WTC11 (cell line): ENCODE results near the gene SBF1. TPM values are rescaled to one million over a fixed set of nuclear protein-coding genes. Genes with fewer than 3 reads are reported as not detected.

Experiments used
- ATAC-seq: fragments of 200-7000 bp; cut with Tn5 transposase; 2 replicates; pipeline ENCODE4 v1.10.0; 2021; ENCODE audit warnings: mild to moderate bottlenecking, moderate library complexity
- CTCF ChIA-PET: fragments of 300-600 bp; sonication (Branson Sonifier 250); formaldehyde crosslinking; loops from one replicate; lab custom pipeline; 2021; ENCODE audit warnings: antibody characterized with exemption; lab: Charles Lee
- POLR2A ChIA-PET: fragments of 350-600 bp; sonication (Branson Sonifier 250); formaldehyde crosslinking; loops from one replicate; lab custom pipeline; 2021; ENCODE audit warnings: antibody characterized with exemption; lab: Charles Lee
- DNase-seq: peaks from one replicate; pipeline ENCODE4 v3.0.0; 2021; ENCODE audit warnings: low spot score
- H3K27ac Mint-ChIP-seq: 2 replicates; pipeline ENCODE4 v1.8.0; 2021; ENCODE audit warnings: mixed read lengths
- H3K27me3 Mint-ChIP-seq: 2 replicates; pipeline ENCODE4 v1.8.0; 2021; ENCODE audit warnings: low read depth, mild to moderate bottlenecking, moderate library complexity, mixed read lengths
- H3K36me3 Mint-ChIP-seq: 2 replicates; pipeline ENCODE4 v1.8.0; 2021; ENCODE audit warnings: mixed read lengths
- H3K4me1 Mint-ChIP-seq: 2 replicates; pipeline ENCODE4 v1.8.0; 2022; ENCODE audit warnings: mixed read lengths
- H3K4me3 Mint-ChIP-seq: 2 replicates; pipeline ENCODE4 v1.8.0; 2021; ENCODE audit warnings: mild to moderate bottlenecking, moderate library complexity, mixed read lengths
- H3K9me3 Mint-ChIP-seq: 2 replicates; pipeline ENCODE4 v1.8.0; 2021; ENCODE audit warnings: mixed read lengths
- AFF4 ChIP-seq: sonication (generic); formaldehyde crosslinking; IDR thresholded peaks from 2 replicates; pipeline ENCODE4 v1.8.1; 2023; ENCODE audit warnings: mild to moderate bottlenecking, missing genetic modification reagents, borderline replicate concordance
- ARID4B ChIP-seq: sonication (generic); formaldehyde crosslinking; IDR thresholded peaks from 2 replicates; pipeline ENCODE4 v1.8.0; 2023; ENCODE audit warnings: missing genetic modification reagents, mild to moderate bottlenecking, borderline replicate concordance
- ATF2 ChIP-seq: sonication (generic); formaldehyde crosslinking; IDR thresholded peaks from 2 replicates; pipeline ENCODE4 v1.8.1; 2022; ENCODE audit warnings: low read depth, missing genetic modification reagents, borderline replicate concordance
- CREM ChIP-seq: sonication (generic); formaldehyde crosslinking; IDR thresholded peaks from 2 replicates; pipeline ENCODE4 v1.8.1; 2022; ENCODE audit warnings: mild to moderate bottlenecking, missing genetic modification reagents, moderate library complexity
- GABPB1 ChIP-seq: sonication (generic); formaldehyde crosslinking; IDR thresholded peaks from 2 replicates; pipeline ENCODE4 v1.8.1; 2023; ENCODE audit warnings: mild to moderate bottlenecking, missing genetic modification reagents
- GRHL2 ChIP-seq: fragments of 250-450 bp; sonication (Bioruptor Pico); IDR thresholded peaks from 2 replicates; pipeline ENCODE4 v1.8.0; 2022; ENCODE audit warnings: mild to moderate bottlenecking, moderate library complexity; ENCODE audit not compliant: insufficient replicate concordance, severe bottlenecking
- MAX ChIP-seq: sonication (generic); formaldehyde crosslinking; IDR thresholded peaks from 2 replicates; pipeline ENCODE4 v1.8.0; 2022; ENCODE audit warnings: mild to moderate bottlenecking, missing genetic modification reagents
- PRRX2 ChIP-seq: fragments of 250-450 bp; sonication (Bioruptor Pico); IDR thresholded peaks from 2 replicates; pipeline ENCODE4 v1.8.0; 2021; ENCODE audit warnings: mild to moderate bottlenecking
- SOX15 ChIP-seq: fragments of 250-450 bp; sonication (Bioruptor Pico); IDR thresholded peaks from 2 replicates; pipeline ENCODE4 v1.9.0; 2021; ENCODE audit warnings: mild to moderate bottlenecking
- TEAD4 ChIP-seq: sonication (generic); formaldehyde crosslinking; IDR thresholded peaks from 2 replicates; pipeline ENCODE4 v1.8.0; 2022; ENCODE audit warnings: mild to moderate bottlenecking, missing genetic modification reagents
- USF1 ChIP-seq: sonication (generic); formaldehyde crosslinking; IDR thresholded peaks from 2 replicates; pipeline ENCODE4 v1.8.0; 2022; ENCODE audit warnings: mild to moderate bottlenecking, missing genetic modification reagents
- USF2 ChIP-seq: sonication (generic); formaldehyde crosslinking; IDR thresholded peaks from 2 replicates; pipeline ENCODE4 v1.8.1; 2023; ENCODE audit warnings: mild to moderate bottlenecking, missing genetic modification reagents, moderate library complexity
- ZNF121 ChIP-seq: sonication (generic); formaldehyde crosslinking; IDR thresholded peaks from 2 replicates; pipeline ENCODE4 v1.8.0; 2023; ENCODE audit warnings: missing genetic modification reagents
- ZNF138 ChIP-seq: sonication (generic); formaldehyde crosslinking; conservative IDR thresholded peaks from 2 replicates; pipeline ENCODE4 v1.8.1; 2022; ENCODE audit warnings: mild to moderate bottlenecking, moderate library complexity, missing genetic modification reagents
- ZNF396 ChIP-seq: fragments of 250-450 bp; sonication (Bioruptor Pico); IDR thresholded peaks from 2 replicates; pipeline ENCODE4 v1.8.0; 2021; ENCODE audit warnings: mild to moderate bottlenecking, moderate library complexity, borderline replicate concordance
- total RNA-seq: library from RNA; stranded (reverse); gene quantifications from 3 replicates; pipeline ENCODE4 v1.2.3, GENCODE V29; 2021

Gene SBF1
- total RNA-seq, 1 experiment from 2014 or later = 108 TPM

GRCh38 chr22:50400406-50400805, 74.4 kb downstream of the SBF1 start:
- CTCF ChIA-PET = interaction anchor here (0.5 to 1.6 kb wide), 23 partner anchors 9 to 374 kb away, joined by 3 to 14 read pairs (median 4); partner anchors contain the start of genes CHKB, HDAC10 and SYCE3
- no peak for DNase-seq
- peak overlapping the region; percentile 19; the same call in 1 of the 2 replicates for H3K27ac Mint-ChIP-seq
- POLR2A ChIA-PET = no interaction called here
- no peaks in the 10 kb centered on the region for H3K27me3 Mint-ChIP-seq
- H3K4me1 Mint-ChIP-seq = peaks cover 15% of the 10 kb centered on the region
- H3K4me3 Mint-ChIP-seq = no peak overlapping the region
- TF ChIP-seq SOX15 (CRISPR knock-in tag) = no peak
- no peak for TF ChIP-seq ZNF396
- no peak for TF ChIP-seq ATF2 (CRISPR knock-in tag)
- no peaks in the 10 kb centered on the region for H3K9me3 Mint-ChIP-seq
- peaks cover 7% of the 10 kb centered on the region for H3K36me3 Mint-ChIP-seq
- no peak for ATAC-seq

- ChIA-PET POLR2A (no interaction called here), CTCF (interaction anchor here (0.5 to 1.6 kb wide), 35 partner anchors 8 to 416 kb away, joined by 3 to 14 read pairs (median 4); partner anchors contain the start of genes CHKB, HDAC10, LMF2 and NCAPH2)
- Mint-ChIP-seq H3K36me3 (peaks cover 12% of the 10 kb centered on the region), H3K9me3 (no peaks in the 10 kb centered on the region), H3K4me3 (no peak overlapping the region), H3K4me1 (peaks cover 15% of the 10 kb centered on the region), H3K27ac (peak overlapping the region; percentile 82), H3K27me3 (no peaks in the 10 kb centered on the region)
- ATAC-seq (peak; percentile 97), DNase-seq (peak; percentile 74)
- TF ChIP-seq USF1 (CRISPR knock-in tag) (peak; percentile 87), ZNF121 (CRISPR knock-in tag) (0 out of 2 replicates have a peak, but pooled peaks have one; percentile 20), AFF4 (CRISPR knock-in tag) (no peak), TEAD4 (CRISPR knock-in tag) (no peak), USF2 (CRISPR knock-in tag) (peak; percentile 89), MAX (CRISPR knock-in tag) (peak; percentile 50; the same call in 1 of the 2 replicates), ZNF138 (CRISPR knock-in tag) (no peak), GRHL2 (no peak)
These were observed 75.0 kb downstream of the SBF1 start for GRCh38 chr22:50399751-50400331.

- TF ChIP-seq CREM (no peak), PRRX2 (CRISPR knock-in tag) (no peak), GABPB1 (CRISPR knock-in tag) (peak; percentile 9; the same call in 1 of the 2 replicates), ARID4B (CRISPR knock-in tag) (no peak)
- Mint-ChIP-seq H3K4me3 (no peak overlapping the region), H3K36me3 (peaks cover 13% of the 10 kb centered on the region), H3K4me1 (peaks cover 15% of the 10 kb centered on the region), H3K27me3 (no peaks in the 10 kb centered on the region), H3K9me3 (no peaks in the 10 kb centered on the region), H3K27ac (peak overlapping the region; percentile 82)
- ATAC-seq = no peak
- POLR2A ChIA-PET = interaction anchor here (0.7 kb wide), 1 partner anchor 82 kb away, joined by 5 read pairs; no protein-coding TSS in a partner anchor
- CTCF ChIA-PET = interaction anchor here (0.6 to 1.6 kb wide), 27 partner anchors 13 to 416 kb away, joined by 3 to 14 read pairs (median 4); partner anchors contain the start of genes CHKB, HDAC10, LMF2 and NCAPH2
- DNase-seq = no peak
These were observed 75.8 kb downstream of the SBF1 start for GRCh38 chr22:50398831-50399648.
